Keratinocyte (primary cell): ENCODE results near the gene RBFA.

Experiments
- CTCF ChIP-seq, 3 experiments: IDR thresholded peaks in 1 of 3; conservative IDR thresholded peaks in 1 of 3; optimal IDR thresholded peaks in 1 of 3; 2 replicates in 2 of 3; 3 replicates in 1 of 3; pipeline versions ENCODE3 to v1.5.1; 2011; ENCODE audit warnings: low read length in 3 of 3, mild to moderate bottlenecking in 3 of 3, moderate library complexity in 2 of 3, control low read depth in 1 of 3, inconsistent platforms in 1 of 3; ENCODE audit not compliant: insufficient read depth in 2 of 3; ENCODE audit errors: extremely low read depth in 1 of 3
- EZH2 ChIP-seq: IDR thresholded peaks from one replicate; pipeline ENCODE4 v1.6.1; 2012; ENCODE audit warnings: inconsistent platforms, mild to moderate bottlenecking, low read length, moderate library complexity

GRCh38 chr18:80065705-80066104, 31.5 kb downstream of the RBFA start:
- no peak for TF ChIP-seq CTCF (optimal IDR thresholded peaks at IDR 0.05 in 1 of 3, IDR thresholded peaks at IDR 0.05 in 1 of 3, conservative IDR thresholded peaks at IDR 0.05 in 1 of 3; ENCODE audit: extremely low read depth in 1 of 3, insufficient read depth in 2 of 3, low read length in 3 of 3)
- no peak for TF ChIP-seq EZH2
